Stimulated activated CD4-positive, alpha-beta T cell treated with anti-CD3 and anti-CD28 coated beads, Interleukin-15, amount 100 ng/mL, for 48 hours (primary cell): Measurements from ENCODE around the gene EDEM1.
"Not testable (repeated sequence)": the region's sequence is repeated elsewhere in the genome, so short reads cannot be mapped to it uniquely, and the experiment has no call there.

ENCODE experiments used
- DNase-seq, 2 donors: peaks; one replicate each; pipeline ENCODE4 v3.0.0-alpha.2; 2020; ENCODE audit warnings: low read depth in 2 of 2

Gene EDEM1

DNA sequence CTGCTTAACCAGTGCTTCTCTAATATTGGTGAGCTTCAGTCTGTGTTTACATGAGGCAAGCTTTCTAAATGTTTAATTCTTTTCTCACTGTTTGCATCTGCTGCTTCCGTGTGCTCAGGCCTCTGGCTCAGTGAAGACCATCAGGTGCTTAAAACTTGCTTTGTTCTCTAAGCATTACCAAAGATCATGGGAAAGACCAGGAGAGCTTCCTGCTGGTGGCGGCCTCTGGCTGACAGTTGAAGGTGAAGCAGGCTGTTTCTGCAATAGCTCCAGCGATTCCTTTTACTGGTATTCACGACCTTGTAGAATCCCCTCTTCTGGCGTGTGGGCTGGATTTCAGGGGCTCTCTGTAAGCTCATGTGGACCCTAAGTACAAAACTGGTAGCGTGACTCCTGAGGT lies 45.1 kb downstream of the EDEM1 start:
- no peak for DNase-seq

DNA sequence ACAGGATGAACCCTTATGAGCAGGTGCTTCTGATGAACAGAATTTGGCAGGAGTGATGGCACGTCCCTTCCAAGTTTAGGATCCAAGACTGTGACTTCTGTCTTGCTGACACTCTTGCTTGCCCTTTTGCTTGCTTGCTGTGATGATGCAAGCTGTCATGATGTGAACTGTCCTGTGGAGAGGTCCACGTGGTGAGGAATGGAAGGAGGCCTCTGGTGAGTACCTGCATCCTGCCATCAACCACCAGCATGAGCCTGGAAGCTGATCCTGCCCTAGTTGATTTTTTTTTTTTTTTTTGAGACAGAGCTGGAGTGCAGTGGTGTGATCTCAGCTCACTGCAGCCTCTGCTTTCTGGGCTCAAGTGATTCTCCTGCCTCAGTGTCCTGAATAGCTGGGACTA lies 45.5 kb downstream of the EDEM1 start:
- DNase-seq = no peak

DNA sequence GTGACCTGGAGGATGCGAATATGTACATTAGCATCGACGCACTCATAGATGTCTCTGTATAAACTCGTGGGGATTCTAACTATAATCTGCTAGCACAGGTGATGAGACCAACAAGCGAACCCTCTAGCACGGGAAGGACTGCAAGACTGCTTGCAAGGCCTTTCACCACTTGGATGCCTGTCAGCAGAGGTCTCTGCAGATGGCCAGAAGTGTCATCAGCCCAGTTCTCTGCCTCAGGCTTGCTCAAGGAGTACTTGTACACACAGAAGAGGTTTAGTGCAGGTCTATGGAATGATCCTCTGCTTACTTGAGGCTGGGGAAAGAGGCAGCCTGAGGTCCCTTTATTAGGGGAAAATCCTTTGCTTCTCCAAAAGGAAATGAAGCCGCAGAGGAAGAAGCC lies 48.1 kb downstream of the EDEM1 start:
- DNase-seq = no peak

DNA sequence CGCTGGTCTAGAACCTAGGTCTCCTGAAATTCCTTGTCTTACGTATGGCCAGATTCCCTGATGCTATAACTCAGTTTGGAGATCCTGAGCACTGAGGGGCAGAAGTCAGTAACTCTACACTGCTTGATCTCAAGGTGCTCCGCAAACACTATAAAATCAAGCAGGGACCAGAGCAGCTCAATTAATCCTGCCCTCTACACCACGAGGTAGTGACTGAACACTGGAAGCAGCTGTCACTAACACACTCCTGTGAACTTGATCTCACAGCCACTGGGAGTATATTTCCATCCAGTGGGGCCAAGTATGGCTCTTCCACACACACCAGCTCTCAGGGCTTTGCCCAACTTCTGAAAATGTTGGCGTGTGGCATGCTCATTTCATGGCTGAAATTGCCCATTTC lies 51.0 kb downstream of the EDEM1 start:
- DNase-seq = no peak

DNA sequence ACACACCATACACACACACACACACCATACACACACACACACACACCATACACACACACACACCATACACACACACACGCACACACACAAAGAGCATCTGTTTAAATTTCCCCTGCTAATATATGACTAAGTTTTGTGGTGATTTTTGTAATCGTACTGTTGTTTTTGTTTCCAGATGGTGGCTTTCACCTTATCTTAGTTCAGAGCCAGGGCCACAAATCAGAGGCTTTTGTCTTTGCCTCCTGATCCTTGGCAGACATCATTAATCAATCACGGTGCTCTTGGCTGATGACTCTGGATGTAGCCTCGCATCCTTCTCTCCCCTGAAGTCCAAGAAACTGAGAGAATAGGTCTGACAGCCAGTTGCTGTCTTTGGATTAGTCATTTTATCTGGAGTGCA lies 52.1 kb downstream of the EDEM1 start:
- DNase-seq = no peak

DNA sequence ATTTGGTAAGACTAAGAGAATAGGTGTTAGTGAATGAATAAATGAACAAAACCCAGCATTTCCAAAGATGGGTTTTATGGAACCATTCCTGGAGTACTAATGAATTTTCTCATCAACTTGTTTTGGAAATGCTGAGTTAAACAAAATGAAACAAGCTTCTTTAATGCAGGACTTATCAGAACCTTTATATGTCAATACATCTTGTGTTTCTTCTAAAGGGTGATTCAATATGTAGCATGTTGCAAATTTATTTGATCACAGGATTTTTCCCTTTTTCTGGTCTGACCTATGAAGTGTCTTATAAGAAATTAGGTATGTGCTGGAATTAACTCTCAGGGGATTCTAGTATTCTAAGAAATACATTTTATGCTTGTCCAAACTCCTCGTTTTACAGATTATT lies 53.2 kb downstream of the EDEM1 start:
- no peak for DNase-seq

DNA sequence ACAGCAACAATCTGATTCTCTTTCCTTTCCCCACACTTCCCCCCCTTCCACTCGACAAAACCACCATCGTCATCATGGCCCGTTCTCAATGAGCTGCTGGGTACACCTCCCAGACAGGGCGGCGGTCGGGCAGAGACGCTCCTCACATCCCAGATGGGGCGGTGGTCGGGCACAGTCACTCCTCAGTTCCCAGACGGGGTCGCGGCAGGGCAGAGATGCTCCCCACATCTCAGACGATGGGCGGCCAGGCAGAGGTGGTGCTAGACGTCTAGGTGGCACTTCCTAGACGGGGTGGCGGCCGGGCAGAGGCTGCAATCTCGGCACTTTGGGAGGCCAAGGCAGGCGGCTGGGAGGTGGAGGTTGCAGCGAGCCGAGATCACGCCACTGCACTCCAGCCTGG lies 55.3 kb downstream of the EDEM1 start:
- DNase-seq = not testable (repeated sequence)

DNA sequence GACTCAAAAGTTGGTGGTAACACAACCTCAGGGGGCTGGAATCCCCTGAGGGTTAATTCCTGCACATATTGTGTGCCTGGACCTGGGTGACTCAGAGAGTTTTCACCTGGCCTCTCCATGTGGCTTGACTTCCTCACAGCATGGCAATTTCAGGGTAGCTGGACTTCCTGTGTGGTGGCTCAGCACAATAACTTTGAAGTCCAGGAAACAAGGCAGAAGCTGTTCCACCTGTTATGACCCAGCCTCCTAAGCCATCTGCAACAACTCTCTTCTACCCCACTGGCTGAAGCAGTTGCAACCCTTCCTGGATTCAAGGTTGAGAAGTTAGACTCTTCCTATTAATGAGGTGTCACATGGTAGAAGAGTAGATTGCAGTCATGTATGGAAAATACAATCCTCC lies 58.4 kb downstream of the EDEM1 start:
- no peak for DNase-seq

DNA sequence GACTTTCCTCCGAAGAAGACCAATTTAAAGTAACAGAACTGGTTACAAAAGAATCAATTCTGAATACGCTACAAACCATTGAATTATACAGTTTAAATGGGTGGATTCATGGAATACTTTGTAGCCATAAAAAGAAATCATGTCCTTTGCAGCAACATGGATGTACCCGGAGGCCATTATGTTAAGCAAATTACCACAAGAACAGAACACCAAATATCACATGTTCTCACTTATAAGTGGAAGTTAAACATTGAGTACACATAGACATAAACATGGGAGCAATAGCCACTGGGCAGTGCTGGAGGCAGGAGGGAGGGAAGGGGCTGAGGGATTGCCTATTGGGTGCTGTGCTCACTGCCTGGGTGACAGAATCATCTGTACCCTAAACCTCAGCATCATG lies 61.3 kb downstream of the EDEM1 start:
- DNase-seq = no peak

DNA sequence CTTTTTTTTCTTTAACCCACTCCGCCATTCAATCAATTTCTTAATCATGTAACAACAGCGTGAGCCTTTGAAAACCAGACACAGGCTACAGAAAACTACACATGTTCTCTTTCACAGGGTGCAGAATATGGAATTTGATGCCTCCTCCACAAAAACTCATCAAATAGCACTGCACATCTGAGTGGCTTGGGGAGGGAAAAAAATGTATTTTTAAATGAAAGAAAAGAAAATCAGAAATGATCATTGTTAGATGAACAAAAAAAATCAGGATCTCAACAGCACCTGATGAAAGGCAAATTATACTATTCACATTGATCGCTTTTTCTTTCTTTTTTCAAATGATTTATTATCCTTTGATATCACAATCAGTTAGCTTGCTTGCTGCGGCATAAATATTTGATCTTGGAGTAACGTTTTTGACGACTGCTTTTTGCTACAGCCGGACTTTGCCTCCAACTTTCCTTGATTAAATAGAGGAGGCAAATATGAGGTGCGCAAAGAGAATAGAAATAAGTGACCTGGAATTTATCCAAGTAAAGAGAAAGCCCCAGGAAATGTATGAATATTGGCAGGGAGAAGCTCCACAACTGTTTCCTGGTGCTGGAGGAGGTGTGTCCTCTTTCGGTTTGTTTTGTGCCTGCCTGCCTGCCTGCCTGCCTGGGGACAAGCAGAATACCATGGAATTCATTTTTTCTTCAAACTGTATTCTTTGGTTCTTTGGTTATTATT lies 63.1 kb downstream of the EDEM1 start:
- no peak for DNase-seq

DNA sequence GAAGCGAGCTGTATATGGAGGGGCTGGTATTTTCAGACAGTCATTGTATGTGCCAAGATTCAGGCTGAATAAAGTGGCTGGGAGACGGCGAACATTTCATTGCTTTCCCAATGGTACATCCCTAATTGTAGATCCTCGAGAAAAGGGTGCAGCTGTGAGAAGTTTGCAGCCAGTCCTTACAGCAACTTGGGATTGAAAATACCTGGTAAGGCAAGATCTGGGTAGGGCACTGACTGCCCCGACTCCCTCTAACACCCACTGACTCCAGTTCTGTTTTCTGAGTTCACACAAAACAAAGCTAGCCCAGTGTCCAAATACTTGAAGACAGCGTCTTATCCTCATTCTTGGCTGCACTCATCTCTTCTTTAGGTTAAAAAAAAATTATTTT lies 63.7 kb downstream of the EDEM1 start:
- no peak for DNase-seq

DNA sequence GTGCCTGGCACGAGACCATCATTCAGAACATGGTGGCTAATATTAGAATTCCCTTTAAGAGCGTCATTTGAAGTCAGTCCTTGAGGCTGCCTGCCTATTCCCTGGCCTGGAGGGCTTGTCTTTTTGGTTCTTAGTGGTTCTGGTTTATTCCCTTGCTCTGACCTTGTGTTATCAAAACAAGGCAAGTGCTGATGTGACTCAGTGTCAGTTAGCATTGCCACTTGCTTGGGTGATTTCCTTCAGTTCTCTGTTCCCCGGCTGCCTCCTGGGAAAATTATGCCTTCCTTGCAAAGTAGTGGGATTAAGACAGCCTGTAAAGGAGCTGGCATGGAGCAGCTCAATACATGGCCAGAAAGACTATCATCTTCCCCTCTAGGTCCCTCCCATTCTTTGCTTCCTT lies 64.6 kb downstream of the EDEM1 start:
- no peak for DNase-seq

DNA sequence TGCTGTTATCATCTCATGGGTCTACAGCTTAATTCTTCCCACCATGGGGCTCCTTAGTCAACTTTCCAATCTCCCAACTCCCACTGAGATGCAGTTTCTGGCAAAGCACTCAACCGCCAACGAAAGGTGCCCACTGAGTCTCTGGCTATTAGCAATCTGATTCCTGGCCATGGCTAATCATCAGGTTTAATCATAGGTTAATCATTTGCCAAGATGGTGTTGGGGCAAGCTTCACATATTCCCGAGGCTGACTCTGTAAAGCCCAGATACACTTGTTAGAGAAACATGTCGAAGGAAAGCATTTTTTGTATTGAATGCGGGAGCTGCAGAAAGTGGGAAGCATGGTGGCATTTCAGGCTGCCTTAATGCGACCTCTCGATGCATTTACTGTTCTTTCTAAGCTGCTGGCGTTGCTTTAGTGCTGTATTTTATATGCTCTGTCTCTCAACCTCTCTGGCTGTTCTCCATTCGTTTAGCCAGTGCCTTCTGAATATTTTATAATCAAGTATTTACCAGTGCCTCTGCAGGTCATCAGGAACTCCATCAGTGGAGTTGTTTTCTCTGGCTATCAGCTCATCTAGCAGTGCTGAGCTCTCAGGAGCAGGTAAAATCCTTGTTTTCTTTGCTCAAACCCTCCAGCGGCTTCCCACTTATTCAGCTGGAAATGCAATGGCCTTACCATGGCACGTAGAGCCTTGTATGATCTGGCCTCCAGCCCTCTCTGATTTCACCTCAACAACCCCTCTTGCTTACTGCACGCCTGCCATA lies 67.0 kb downstream of the EDEM1 start:
- DNase-seq = no peak

DNA sequence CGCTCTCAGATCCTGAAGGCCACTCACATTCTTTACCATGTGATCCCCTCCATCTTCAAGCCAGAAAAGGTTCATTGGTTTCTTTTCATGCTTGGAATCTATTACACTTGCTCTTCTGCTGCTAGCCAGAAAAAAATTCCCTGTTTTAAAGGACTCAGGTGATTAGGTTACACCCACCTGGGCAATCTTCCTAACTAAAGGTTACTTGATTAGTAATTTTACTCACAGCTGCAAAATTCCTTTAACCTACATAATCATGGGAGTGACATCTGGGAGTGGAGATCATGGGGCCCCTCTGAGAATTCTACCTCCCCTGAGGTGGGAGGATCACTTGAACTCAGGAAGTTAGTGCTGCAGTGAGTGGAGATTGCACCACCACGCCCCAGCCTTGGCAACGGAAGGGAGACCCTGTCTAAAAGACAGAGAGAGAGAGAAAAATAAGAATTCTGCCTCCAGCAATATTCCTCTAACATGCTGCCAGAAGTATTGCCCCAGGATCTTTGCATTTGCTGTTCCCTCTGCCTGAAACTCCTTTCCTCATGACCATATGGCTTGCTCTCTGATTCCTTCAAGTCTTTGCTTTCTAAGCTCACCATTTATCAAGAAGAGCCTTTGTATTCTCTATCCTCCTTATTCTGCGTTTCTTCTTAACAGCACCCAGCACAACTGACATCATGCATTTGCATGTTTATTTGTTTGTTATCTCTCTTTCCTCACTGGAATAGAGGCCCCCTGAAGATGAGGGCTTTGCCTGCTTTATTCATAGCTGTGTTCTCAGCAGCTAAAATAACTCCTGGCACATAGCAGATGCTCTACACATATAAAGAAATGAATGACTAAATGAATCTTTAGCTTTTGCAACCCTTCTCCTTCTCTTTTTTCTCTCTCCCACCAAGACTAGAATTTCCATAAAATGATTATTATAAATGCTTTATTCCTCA lies 68.2 kb downstream of the EDEM1 start:
- no peak for DNase-seq

DNA sequence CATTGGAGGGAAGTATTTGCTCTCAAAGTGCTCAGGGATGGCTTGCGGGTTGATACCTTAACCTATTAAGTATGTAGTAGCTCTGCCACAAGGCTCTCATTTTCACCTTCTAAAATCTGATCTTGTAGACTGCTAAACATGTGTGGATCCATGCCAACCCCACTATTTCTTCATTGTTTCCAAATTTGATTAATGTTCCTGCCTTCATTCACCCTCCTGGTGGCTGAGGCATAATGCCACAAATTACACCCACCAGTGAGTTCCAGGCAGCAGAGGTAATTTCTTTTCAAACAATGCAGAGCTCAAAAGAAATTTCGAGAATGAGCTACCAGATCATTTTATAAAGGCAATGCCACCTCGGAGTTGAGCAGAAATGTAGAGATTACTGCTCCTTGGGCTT lies 71.0 kb downstream of the EDEM1 start:
- DNase-seq = no peak

DNA sequence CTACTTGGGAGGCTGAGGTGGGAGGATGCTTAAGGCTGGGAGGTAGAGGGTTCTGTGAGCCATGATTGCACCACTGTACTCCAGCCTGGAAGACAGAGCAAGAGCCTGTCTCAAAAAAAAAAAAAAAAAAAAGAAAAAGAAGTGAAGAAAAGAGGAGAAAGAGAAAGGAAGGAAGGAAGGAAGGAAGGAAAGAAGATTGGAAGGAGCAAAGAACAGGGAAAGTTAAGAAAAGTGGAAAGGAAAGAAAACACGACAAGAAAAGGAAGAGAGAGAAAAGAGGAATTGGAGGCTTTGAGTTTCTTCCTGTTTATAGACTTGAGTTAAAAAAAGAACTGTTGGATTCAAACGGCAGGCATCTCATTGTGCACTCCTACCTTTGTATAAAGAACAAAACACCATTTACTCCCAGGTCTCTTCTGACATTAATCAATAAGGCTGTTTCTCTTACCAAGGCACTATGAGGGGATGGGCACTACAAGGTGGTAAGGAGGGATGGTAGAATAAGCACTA lies 73.5 kb downstream of the EDEM1 start:
- no peak for DNase-seq

DNA sequence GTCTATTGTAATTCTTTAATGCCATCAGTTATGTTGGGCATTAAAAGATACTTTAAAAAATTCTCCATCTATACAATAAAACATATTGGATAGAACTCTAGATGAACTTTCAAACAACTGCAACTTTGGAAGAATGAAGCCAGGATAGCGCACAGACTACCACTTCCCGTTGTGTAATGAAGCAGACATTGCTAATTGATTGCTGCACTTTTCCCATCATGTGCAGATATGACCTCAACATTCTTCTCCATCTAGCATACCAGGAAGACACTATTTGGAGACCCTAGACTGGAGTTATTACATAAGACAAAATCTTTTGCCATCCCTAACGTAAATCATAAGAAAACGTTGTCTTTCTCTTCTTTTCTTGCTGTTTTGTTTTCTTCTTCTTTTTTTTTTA lies 75.0 kb downstream of the EDEM1 start:
- DNase-seq = no peak

DNA sequence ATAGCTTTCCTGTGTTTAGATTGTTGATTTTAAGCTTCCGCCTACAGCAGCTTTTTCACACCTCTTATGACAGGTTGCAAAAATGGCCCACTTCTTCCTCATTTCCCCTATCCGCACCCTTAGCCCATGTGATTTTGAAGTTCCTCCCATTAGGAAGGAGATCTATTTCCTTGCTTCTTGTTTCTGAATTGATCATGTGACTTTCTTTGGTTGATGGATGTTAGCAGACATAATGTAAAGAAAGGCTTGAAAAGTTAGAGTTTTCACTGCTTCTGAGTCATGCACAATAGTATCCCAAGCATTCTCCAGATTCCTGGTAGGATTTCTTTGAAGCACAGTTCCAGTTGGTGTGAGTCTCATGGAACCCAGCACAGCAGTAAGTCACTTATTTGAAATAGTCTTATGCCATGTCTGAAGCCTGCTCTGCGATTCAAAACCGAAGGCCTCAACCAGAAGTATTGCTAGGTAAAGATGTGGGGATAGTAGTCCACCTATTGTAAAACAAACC lies 76.6 kb downstream of the EDEM1 start:
- no peak for DNase-seq

DNA sequence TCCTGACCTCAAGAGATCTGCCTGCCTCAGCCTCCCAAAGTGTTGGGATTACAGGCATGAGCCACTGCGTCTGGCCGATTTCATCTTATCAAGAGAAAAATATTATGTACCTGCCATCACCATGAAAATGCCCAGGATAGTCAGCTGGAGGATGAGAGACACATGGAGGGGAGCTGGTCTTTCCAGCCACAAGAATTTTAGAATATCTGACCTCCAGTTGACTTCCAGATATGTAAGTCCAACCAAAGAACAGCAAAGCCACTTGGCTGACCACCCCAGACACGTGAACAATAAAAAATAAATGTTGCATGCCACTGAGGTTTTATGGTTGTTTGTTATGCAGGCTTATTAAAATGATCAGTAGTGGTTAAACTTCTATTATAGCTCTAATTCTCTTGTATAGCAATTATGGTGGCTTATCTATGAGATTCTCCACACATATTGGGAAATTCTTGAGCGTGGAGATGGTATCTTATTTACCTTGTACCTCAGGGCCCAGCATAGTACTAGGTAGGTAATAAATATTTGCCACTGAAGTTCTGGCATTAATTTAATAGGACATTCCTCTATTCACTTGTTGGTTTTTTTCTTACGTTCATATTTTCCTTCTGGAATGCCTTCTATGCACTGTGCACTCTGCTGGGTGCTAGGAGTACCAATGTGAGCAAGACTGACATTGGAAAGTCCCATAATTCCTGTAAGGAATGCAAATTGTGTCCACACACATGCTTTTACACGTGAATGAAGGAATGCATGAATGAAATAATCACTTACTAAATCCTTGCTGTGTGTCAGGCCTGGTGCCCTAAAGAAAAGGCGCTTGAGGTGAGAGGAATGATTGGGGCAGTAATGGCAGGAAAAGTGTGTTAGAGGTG lies 77.6 kb downstream of the EDEM1 start:
- DNase-seq = no peak

DNA sequence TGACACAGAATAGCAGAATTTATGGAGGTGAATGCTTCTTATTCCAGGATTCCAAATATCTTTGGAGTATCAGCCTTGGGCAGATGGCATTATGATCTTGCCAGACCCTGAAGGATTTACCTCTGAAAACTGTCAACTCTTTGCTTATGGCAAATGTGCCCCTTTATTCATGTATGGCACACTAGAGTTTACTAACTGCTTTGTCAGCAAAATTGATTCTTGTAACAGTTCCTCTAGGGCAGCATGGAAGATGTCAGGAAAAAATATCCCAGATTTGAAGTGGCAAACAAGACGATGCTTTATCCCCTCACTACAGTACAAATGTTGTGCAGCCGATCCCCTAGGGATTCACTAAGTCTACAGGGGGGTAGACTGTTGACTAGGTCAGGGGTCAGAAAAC lies 79.7 kb downstream of the EDEM1 start:
- no peak for DNase-seq

DNA sequence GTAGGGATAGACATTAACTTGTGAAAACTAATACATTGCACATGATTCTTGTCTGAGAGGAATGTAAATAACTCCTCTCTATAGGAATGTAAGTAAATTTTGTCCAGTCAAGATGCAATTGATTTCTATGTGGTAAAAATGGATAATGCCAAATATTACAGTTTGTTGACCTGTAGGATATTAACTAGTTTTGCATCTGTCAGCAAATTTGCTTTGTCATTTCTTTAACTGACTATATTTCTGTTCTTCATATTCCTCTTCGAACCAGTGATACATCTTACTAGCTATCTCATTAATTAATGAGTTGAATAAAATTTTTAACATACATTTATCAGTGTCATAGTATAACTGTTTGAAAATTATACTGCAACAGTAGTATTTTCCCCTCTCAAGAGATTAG lies 80.4 kb downstream of the EDEM1 start:
- DNase-seq = no peak
